GM19463 (cell line): ENCODE results near the gene PBX3.

Experiments used
- ATAC-seq: cut with Tn5 transposase; IDR thresholded peaks from one replicate; pipeline ENCODE4 v1.9.1; 2021; ENCODE audit warnings: mild to moderate bottlenecking, moderate library complexity; ENCODE audit not compliant: unreplicated experiment

PBX3 gene

DNA sequence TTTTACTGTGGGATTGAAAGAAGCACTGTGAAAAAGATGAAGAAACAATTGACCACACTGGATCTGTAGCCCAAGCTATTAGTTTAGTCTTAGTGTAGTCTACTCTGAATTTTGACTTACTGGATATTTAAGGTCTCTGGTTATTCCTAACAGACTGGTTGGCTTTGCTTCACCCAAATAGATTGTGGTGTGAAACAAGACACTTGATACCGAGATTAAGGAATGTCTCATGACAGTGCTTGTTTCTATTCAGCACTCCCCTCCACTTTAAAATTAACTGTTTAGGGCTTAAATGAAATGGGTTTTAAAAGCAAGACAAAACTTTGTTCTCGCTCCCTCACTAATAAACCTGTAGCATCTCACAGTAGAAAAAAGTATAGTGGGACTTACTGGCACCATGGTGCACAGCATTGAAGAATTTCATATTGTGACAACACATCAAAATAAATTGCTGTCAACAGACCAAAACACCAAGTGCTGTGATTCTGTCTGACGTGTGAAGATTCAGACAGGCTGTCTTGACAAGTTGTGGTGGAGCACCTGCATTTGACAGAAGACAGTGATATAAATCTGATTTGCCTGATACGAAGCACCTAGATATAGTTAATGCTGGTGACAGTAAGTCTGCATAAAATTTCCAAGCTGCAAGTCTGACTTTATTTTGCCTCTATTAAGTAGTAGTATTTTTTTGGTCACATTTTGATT lies 73.1 kb downstream of the PBX3 start:
- ATAC-seq = no peak

DNA sequence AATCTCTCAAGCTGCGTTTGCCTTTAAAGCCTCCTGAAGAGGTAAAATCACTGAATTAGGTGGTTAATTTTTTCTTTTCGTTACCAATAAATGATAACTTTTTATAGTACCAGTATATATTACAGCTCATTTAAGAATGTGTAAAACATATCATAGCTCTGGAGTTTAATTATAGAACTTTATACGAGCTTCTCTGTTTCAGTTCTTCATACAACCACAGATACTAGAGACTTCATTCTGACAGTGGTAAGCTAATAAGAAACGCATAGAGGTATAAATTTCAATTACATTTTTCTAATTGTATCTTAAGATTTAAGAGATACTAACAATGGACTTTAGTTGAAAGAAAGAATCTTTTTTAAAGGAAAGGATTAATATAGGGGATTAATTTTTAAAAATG lies 73.9 kb downstream of the PBX3 start:
- ATAC-seq = no peak

DNA sequence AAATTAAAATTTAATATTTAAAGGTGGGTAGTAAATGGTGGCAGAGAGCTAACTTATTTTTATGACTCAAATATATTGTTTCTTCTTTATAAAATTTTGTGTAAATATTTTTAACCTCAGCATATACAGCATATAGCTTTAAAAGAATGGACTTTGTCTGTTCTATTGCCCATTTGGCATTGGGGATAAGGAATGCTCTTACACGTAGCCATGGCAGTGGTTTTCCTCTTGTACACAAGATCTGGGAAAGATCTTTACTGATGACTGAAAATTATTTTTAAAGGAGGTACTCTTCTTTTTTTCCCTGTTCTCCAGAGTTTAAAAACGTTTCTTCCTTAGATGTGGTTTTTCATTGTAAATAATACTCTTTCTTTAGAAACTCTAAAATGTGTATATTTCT lies 75.0 kb downstream of the PBX3 start:
- no peak for ATAC-seq

DNA sequence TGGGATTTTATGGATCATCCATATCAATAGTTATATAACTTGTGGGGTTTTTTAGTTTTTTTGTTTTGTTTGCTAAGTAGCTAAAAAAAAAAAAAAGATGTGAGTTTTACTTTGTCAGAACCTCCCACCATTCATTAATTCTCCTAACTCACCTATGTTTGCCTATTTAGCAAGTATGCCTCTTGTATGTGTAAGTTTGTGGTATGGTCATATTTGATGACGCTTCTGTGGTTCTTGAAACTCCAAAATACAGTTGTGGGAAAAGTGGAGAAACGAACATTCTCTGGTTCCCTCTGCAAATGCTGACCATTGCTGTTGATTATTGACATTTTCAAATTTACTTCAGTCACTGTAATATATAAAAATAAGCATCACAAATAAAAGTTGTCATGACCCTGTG lies 75.7 kb downstream of the PBX3 start:
- no peak for ATAC-seq

DNA sequence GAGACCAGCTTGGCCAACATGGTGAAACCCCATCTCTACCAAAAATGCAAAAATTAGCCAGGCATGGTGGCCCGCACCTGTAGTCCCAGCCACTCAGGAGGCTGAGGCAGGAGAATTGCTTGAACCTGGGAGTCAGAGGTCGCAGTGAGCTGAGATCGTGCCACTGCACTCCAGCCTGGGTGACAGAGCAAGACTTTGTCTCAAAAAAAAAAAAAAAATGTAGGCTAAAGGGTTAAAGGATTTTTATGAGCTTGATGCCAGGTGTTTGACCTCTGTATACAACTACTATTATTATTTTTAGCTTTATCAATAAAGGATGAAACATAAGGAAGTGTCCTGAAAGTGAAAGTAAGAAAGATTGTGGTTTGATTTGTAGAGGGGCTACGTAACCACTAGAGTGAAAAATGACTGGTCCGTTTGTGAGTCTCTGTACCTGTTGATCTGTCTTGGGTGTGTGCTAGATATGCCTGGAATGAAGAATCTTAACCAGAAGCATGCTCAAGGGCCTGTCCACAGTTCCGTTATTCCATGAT lies 76.8 kb downstream of the PBX3 start:
- peak; percentile 68 for ATAC-seq

DNA sequence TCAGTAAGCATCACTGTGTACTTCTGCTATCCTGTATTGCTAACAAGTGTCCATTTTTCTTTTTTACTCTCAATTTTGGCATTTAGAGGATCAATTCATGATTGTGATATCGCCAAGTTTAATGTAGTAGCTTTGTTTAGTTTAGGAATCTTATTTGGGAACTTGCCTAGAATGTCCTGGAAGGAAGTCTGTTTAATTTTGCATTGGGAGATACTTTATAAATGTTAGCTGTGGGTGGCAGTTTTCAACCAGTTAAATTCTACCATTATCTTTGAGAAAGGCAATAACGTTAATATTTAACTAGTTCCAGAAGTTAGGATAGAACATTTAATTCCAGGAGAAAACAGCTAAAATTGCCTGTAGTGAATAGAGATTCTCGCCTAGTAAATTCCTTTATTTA lies 78.6 kb downstream of the PBX3 start:
- ATAC-seq = no peak

DNA sequence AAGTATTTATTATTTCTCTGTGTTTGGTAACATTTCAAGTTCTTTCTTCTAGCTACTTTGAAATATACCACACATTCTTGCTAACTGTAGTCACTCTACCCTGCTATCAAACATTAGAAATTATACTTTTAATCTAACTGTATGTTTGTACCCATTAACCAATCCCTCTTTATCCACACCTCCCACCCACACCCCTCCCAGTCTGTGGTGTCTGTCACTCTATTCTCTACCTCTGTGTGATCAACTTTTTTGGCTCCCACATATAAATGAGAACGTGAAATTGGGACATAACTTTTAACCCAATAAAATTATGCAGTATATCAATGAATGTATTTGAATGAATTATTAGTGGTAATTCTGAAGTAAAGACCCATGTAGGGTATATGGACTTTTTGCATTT lies 79.7 kb downstream of the PBX3 start:
- no peak for ATAC-seq

DNA sequence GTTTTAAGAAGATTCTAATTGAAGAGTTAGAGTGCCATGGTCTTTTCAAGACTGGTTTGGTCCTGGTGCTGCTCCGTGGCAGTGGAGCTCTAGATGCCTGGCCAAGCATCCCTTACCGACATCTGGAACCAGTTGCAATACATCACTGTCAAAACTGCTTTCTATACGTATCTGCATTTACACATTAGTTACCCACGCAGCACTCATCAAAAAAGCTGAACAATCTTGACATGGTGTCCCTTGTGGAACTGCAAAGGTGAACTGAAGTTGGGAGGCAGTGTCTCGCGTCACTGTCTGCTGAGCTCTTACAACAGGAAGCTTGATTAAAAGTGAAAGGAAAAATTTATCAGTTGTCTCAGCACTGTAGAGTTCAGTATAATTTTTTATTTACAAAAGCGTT lies 82.6 kb downstream of the PBX3 start:
- ATAC-seq = peak; percentile 71

DNA sequence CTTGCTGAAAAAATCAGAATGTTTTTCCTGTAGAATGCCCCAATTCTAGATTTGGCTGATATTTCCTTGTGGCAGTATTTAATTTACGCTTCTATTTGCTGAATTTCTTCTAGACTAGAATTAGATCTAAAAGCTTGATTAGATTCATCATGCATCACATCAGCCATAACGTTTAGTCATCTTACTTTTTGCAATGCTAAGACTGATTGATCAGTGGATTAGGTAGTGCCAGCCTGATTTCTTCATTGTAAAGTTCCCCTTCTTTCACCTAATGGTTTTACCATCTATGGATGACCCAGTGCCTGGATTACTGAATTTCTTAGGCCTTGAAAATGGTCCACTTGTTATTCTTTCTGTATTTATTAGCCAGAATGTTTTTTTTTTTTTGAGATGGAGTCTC lies 83.9 kb downstream of the PBX3 start:
- ATAC-seq = no peak

DNA sequence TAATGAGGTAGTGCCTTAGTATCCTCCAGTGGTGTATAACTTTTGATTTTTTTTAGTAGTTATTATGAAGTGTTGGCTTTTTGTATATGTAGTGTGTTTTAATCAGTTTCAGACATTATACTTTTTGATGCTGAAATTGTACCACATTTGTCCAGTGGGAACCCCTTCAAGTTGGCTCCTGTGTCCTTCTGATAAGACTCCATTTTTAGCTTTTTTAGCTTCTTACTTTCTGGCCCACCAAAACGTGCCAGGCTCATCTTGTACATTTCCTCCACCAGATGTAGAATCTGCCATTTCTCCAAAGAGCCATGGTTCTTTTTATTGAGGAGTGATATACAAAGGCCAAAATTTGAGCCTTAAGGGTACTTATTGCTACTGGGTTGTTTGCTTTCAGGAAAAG lies 84.4 kb downstream of the PBX3 start:
- no peak for ATAC-seq

DNA sequence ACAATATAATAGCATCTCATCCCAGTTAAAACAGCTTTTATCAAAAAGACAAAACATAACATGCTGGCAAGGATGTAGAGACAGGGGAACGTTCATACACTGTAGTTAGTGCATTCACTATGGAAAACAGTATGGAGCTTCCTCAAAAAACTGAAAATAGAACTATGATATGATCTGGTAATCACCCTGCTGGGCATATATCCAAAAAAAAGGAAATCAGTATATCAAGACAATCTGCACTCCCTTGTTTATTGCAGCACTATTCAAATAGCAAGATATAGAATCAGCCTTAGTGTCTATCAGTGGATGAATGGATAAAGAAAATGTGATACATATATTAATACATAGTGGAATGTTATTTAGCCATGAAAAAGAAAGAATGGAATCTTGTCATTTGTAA lies 88.5 kb downstream of the PBX3 start:
- ATAC-seq = no peak

DNA sequence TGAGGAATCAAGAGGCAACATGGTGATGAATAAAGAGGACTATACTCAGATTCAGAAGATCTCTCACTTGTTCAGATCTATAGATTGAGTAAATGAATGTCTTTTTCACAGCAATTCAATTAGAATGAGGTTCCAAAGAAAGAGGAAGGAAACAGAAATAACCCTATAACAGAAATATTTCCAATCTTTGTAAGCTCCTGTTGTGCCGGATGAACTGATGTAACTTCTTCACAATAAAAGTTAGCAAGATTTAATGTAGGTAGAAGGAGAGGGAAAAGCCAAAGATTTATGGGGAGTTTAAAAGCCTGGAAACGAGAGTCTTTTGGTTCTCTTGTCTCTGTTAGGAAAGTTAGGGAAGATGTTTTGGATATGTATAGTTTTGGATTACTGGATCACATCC lies 92.1 kb downstream of the PBX3 start:
- no peak for ATAC-seq

DNA sequence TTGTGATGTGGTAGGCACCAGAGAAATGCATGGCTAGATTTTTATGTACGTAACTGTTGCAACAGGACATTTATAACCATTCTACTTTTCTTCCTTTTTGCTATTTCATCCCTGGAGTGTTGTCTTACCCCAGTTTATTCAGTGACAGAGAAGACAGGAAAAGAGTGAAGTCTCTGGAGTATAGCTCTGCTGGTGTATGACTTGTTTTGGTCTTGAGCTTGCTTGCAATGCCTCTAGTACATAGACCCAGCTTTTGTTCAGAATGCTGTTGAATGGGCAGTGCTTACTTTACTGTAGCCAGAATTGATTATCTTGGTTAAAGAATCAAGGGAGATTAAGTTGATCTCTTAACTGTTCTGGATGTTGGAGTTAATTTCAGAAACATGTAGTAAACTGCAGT lies 94.3 kb downstream of the PBX3 start:
- ATAC-seq = no peak

DNA sequence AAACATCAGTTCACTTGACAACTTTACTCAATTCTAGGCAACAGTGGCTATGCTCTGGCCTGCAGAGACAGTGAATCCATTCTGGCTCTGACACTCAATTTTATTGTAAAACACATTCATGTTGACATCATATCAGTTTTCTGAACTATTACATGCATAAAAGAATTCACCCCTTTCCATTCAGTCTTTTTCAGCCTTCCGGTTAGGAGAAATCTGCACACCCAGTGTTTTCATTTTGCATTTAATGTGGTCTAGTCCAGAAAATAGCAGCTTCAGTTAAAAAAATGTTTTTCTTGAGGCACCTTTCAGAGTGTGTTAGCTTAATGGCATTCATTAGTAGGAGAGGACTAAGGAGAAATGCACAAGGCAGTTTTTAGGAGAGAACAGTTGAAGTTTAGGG lies 95.1 kb downstream of the PBX3 start:
- no peak for ATAC-seq

DNA sequence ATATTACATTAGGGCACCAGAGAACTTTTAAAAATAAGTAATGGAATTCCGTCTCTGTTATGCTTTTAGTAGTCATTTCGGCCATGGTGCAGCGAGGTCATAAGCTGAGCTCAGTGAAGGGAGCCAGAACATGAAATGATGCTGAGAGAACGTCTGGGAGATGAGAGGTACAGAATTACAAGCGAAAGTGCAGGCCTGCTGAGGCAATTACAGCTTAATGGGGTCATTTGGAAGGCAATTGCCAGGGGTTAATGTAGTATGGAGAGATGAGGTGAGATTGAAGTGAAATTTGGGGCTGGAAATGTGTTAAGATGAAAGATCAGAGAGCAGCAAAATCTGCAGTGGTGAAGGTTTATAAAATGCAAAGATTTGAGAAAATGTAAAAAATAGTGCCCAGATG lies 96.5 kb downstream of the PBX3 start:
- ATAC-seq = no peak

DNA sequence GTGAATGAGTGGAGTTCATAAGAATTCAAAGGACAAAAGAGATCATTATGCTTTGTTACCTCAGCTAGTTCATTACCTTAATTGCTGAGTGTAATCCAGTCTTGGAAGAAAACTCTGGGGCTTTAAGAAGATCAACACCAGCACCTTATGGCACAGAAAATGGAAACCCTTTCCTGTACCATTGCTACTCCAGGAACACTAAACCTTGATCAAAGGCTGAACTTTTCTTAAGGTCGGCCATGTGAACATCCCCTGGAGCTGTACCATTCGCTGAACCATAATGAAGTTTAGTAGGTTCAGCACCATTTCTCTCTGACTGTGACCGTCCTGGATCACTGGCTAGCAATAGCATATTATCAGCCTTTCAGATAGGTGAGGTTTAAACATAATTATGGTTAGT lies 97.4 kb downstream of the PBX3 start:
- no peak for ATAC-seq

DNA sequence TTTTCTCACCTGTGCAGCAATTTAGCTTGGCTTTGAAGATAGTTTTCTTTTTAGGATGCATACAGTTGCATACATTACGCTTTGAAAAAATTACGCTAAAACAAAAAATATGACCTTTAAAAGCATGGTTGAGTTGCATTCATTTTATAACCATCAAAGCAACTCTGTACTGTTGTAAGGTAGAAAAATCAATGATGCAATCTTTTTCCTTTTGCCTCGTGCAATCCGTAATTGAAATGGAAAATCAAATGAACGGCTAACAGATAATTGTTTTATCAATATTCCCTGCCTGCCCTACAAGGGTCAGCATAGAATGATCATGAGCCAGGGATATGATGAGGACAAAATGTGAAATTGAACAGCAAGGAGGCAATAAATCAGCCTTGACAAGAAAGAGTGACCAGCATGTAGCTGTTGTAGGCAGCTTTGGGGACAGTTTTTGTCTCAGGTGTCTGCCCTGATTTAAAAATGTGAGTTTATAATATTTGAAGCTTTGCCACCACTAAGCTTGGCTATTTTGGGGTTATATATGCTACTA lies 98.2 kb downstream of the PBX3 start:
- no peak for ATAC-seq

DNA sequence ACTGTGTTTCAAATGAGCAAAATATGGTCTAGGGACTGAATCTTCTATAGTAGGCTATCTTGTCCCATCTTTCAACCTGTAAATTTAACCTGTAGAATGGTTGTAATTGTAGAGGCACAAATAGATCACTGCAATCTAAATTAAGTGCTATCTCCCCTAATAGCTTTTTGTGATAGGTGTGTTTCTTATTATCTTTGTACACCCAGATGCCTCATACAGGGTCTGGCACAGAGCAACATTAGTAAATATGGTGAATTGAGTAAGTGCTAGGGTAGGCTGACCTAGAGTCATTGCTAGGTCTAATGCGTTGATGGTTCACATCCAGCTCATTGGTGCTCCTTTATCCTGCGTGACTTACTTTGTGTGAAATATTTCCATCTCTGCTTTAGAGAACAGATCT lies 100.6 kb downstream of the PBX3 start:
- no peak for ATAC-seq

DNA sequence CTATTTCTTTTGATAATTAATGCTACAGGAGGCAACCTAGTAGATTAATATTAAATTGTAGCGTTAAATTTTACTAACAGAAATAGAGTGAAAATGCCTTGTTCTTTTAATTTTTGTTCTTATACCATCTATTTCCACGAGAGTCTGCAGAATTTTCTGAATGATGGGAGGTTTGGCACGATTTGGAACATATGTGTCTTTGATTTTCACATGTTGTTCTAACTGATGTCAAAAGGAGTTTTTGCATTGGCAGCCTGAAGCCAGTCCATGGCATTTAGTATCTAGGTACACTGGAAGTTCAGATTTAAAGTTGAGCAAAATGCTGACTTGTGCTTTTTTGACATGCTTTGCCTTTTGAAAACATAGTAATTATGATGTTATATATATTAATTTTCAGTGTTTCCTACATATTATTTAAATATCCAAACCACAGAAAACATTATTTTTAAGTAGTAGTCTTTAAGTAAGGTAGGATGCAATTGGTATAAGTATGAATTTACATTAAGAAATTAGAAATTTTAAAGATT lies 103.0 kb downstream of the PBX3 start:
- ATAC-seq = no peak

DNA sequence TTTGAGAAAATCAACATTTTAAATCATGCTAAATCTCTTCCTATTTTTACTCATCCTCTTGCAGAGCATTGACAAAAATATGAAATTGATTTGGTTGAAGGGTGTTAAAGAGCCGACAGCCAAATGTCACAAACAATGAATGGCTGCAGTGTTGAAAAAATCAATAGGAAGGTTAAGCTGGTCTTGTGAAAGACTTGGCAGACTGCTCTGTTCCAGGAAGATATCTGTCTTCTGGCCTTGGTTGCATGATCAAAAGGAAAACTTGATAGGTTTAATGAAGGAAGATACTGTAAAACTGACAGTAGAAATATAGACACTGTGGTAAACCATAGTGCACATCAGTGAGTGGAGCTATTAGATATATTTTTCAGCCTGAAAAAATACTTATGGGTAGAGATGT lies 103.6 kb downstream of the PBX3 start:
- ATAC-seq = no peak

DNA sequence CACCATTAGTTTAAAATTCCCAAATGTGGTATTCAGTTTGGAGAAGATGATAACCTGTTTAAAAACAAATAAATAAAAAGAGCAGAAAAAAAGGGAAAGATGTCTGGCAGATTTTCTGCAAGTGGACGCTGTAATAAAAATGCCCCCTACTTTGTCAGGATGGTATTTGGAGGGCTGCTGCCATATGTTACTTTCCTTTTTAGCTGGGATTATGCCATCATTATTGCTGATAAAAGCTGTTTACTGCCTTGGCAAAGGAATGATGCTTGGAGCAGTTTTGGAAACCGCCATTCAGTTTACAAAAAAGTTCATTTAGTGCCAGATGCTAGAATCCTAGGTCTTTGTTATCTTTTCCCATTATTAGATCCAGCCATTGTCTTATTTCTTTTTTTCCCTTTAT lies 104.8 kb downstream of the PBX3 start:
- ATAC-seq = no peak

DNA sequence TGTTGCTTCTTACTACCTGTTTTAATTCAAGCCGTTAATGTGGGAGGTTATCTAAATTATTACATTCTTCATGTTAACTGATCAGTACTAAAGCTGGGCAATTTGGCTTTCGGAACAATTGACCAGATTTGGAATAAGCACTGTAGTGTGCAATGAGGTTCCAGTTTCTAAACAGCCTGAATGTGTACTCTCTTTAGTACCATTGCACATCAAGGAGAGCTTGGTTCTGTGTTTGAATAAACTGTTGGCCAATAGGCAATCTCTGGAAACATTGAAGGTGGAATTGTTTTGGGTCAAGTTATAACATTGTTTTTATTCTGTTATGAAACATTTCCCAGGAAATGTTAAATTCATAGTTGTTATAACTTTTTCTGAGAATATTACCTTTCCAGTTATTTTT lies 105.2 kb downstream of the PBX3 start:
- ATAC-seq = no peak
